Vagina (tissue), 2 donors: ENCODE results near the gene SUPT3H. TPM values are rescaled to one million over a fixed set of nuclear protein-coding genes. Genes with fewer than 3 reads are reported as not detected.

Experiments used
- DNase-seq, 2 donors: peaks; one replicate each; pipeline ENCODE4 v3.0.0-alpha.2; 2017; ENCODE audit errors: extremely low spot score in 2 of 2
- H3K27ac ChIP-seq: fragments of 200-600 bp; sonication (generic); one replicate; pipeline ENCODE4 v1.5.1; 2019
- H3K27me3 ChIP-seq: fragments of 200-600 bp; sonication (generic); one replicate; pipeline ENCODE4 v1.5.1; 2019
- H3K36me3 ChIP-seq, 2 donors: fragments of 200-600 bp; sonication (generic); one replicate each; pipeline ENCODE4 v1.5.1; 2017 to 2019
- H3K4me1 ChIP-seq: fragments of 200-600 bp; sonication (generic); one replicate; pipeline ENCODE4 v1.5.1; 2019
- H3K4me3 ChIP-seq, 2 donors: fragments of 200-600 bp; sonication (generic); 1 replicate in 1 of 2; 2 replicates in 1 of 2; pipeline ENCODE4 v1.5.1; 2016 to 2019
- H3K9me3 ChIP-seq: fragments of 200-600 bp; sonication (generic); one replicate; pipeline ENCODE4 v1.5.1; 2019
- POLR2A ChIP-seq, 2 donors: fragments of 450-650 bp; IDR thresholded peaks; one replicate each; pipeline ENCODE4 v1.6.1; 2017; ENCODE audit warnings: antibody characterized with exemption in 2 of 2, mild to moderate bottlenecking in 2 of 2, moderate library complexity in 2 of 2
- POLR2AphosphoS5 ChIP-seq, 2 donors: sonication (generic); formaldehyde crosslinking; IDR thresholded peaks; one replicate each; pipeline ENCODE4 v1.9.0; 2017; ENCODE audit warnings: antibody characterized with exemption in 2 of 2, mild to moderate bottlenecking in 2 of 2, low read depth in 1 of 2; ENCODE audit not compliant: insufficient read depth in 1 of 2
- intact Hi-C: fragments of 100-400 bp; cut with DNase I; formaldehyde crosslinking; loops from one replicate; pipeline ENCODE4 v1.15.1; 2023
- total RNA-seq: library from RNA; depleted of rRNA; stranded (reverse); fragments of >200 nt; gene quantifications from one replicate; pipeline ENCODE4 v1.2.3, GENCODE V29; 2016
- TF ChIP-seq, protein P1 (sequence below), 3 experiments: fragments of 450-650 bp in 2 of 3; fragments of 200-600 bp in 1 of 3; sonication (generic) in 1 of 3; IDR thresholded peaks; one replicate each; pipeline ENCODE4 v1.5.1; 2017 to 2019; ENCODE audit warnings: antibody characterized with exemption in 3 of 3, mild to moderate bottlenecking in 2 of 3, moderate library complexity in 2 of 3

The SUPT3H gene
- total RNA-seq, 1 donor from 2014 or later = 4.2 TPM

DNA sequence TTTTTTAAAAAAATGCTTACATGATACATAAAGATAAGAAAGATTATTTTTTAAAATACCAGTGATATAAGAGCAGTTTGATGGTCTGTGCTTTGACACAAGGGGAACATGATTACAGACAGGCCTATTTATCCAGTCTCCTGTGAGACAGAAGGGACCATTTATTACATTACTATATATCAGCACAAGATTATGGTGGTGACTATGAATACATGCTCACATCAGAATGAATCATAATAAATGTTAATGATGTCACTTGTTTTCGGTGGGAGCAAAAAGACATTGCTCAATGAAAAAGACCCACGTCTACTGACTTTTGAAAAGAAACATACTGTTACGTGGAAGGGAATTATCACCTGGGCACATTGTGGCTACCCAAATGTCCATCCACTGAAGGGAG lies 535.1 kb downstream of the SUPT3H start:
- Histone ChIP-seq H3K4me3 (no peak overlapping the region), H3K4me1 (no peaks in the 10 kb centered on the region), H3K36me3 (no peaks in the 10 kb centered on the region), H3K27me3 (no peaks in the 10 kb centered on the region), H3K27ac (no peak overlapping the region), H3K9me3 (no peaks in the 10 kb centered on the region)
- TF ChIP-seq POLR2A (IDR thresholded peaks at IDR 0.05) (no peak), POLR2AphosphoS5 (IDR thresholded peaks at IDR 0.05; ENCODE audit: insufficient read depth in 1 of 2, low read depth in 1 of 2) (no peak)
- TF ChIP-seq, protein P1, sequence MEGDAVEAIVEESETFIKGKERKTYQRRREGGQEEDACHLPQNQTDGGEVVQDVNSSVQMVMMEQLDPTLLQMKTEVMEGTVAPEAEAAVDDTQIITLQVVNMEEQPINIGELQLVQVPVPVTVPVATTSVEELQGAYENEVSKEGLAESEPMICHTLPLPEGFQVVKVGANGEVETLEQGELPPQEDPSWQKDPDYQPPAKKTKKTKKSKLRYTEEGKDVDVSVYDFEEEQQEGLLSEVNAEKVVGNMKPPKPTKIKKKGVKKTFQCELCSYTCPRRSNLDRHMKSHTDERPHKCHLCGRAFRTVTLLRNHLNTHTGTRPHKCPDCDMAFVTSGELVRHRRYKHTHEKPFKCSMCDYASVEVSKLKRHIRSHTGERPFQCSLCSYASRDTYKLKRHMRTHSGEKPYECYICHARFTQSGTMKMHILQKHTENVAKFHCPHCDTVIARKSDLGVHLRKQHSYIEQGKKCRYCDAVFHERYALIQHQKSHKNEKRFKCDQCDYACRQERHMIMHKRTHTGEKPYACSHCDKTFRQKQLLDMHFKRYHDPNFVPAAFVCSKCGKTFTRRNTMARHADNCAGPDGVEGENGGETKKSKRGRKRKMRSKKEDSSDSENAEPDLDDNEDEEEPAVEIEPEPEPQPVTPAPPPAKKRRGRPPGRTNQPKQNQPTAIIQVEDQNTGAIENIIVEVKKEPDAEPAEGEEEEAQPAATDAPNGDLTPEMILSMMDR (IDR thresholded peaks at IDR 0.05) = no peak
- intact Hi-C loops = no loop called here
- DNase-seq = no peak

DNA sequence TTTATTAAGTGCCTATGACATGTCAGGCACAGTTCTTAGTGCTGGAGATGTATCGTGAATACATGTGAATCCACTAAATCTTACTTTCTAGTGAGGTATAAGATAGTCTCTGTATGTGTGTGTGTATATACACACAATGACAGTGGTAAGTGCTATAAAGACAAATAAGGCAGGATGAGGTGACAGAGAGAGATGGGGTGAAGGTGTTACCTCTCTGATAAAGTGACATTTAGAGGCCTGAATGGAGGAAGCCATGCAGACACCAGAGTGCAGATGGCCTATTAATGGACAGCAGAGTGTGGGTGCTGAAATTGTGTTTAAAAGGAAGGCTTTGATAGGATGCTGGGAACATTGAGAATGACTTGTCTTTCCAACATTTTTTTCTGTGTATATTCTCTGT lies 535.9 kb downstream of the SUPT3H start:
- no peak for TF ChIP-seq POLR2AphosphoS5 (IDR thresholded peaks at IDR 0.05; ENCODE audit: insufficient read depth in 1 of 2, low read depth in 1 of 2)
- no peak for TF ChIP-seq POLR2A (IDR thresholded peaks at IDR 0.05)
- TF ChIP-seq, protein P1 (IDR thresholded peaks at IDR 0.05) = no peak
- Histone ChIP-seq H3K9me3 (no peaks in the 10 kb centered on the region), H3K27me3 (no peaks in the 10 kb centered on the region), H3K4me3 (no peak overlapping the region), H3K36me3 (no peaks in the 10 kb centered on the region), H3K4me1 (no peaks in the 10 kb centered on the region), H3K27ac (no peak overlapping the region)
- intact Hi-C loops = no loop called here
- DNase-seq = no peak

DNA sequence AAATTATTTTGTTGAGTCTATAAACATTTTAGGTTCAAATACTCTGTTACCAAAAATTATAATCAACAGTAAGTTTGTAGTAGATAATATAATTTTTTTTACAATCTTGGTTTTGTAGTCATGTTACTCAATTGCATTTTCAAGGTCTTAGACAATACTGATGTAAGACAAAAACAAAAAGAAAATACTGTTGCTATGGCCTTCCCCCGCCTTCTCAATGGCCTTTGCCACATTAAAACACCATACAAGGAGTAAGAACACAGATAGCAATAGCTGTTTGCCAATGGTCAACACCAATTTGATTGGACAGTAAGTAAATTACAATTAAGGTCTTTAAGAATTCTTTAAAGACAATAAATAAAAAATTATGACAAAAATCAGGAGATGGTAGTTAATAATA lies 540.0 kb downstream of the SUPT3H start:
- Histone ChIP-seq H3K36me3 (no peaks in the 10 kb centered on the region), H3K4me1 (no peaks in the 10 kb centered on the region), H3K27me3 (no peaks in the 10 kb centered on the region), H3K9me3 (no peaks in the 10 kb centered on the region), H3K4me3 (no peak overlapping the region), H3K27ac (no peak overlapping the region)
- no peak for TF ChIP-seq POLR2AphosphoS5 (IDR thresholded peaks at IDR 0.05; ENCODE audit: insufficient read depth in 1 of 2, low read depth in 1 of 2)
- DNase-seq = no peak
- intact Hi-C loops = no loop called here

DNA sequence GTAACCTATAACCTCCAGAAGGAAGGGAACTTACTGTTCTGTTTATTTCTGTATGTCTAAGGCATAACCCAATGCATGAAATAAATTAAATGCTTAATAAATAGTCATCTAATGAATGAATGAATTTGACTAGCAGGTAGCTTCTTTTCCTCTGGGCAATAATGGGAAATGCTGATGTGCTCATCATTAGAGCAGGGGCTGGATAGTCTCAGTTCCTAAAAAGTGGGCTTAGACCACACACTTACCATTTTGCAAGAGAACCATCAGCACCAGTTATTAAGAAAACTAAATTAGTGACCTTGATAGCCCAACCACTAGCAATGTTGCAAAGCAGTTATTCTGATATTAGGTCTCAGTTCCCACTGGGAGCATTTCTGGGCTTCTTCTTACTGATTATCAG lies 540.5 kb downstream of the SUPT3H start:
- H3K4me3 ChIP-seq = no peak overlapping the region
- no peak for DNase-seq
- TF ChIP-seq POLR2AphosphoS5 (IDR thresholded peaks at IDR 0.05; ENCODE audit: insufficient read depth in 1 of 2, low read depth in 1 of 2) = no peak
- TF ChIP-seq, protein P1 (IDR thresholded peaks at IDR 0.05) = no peak
- TF ChIP-seq POLR2A (IDR thresholded peaks at IDR 0.05) = no peak
- no peaks in the 10 kb centered on the region for H3K4me1 ChIP-seq
- H3K27me3 ChIP-seq = no peaks in the 10 kb centered on the region
- H3K27ac ChIP-seq = no peak overlapping the region
- H3K36me3 ChIP-seq = no peaks in the 10 kb centered on the region
- intact Hi-C loops = no loop called here
- no peaks in the 10 kb centered on the region for H3K9me3 ChIP-seq

DNA sequence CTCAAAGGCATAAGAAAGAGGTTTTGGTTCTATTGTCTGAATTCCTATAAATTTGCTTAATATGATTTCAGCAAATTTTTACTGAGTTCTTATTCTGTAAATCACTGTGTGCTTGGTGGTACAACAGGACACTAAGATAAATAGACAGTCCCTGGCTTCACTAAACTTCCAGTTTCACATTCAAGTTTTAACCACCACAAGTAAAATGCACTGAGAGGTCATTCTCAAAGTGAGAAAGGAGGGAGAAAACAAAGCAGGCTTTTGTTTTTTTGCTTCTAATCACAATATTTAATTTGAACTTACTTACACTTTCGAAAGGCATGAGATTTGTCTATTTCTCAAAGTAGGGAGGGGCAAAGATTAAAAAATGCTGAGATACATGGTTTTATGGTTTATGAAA lies 544.5 kb downstream of the SUPT3H start:
- no peak for DNase-seq
- intact Hi-C loops = no loop called here
- Histone ChIP-seq H3K4me1 (no peaks in the 10 kb centered on the region), H3K36me3 (no peaks in the 10 kb centered on the region), H3K4me3 (no peak overlapping the region), H3K9me3 (no peaks in the 10 kb centered on the region), H3K27me3 (no peaks in the 10 kb centered on the region), H3K27ac (no peak overlapping the region)
- TF ChIP-seq POLR2AphosphoS5 (IDR thresholded peaks at IDR 0.05; ENCODE audit: insufficient read depth in 1 of 2, low read depth in 1 of 2) (no peak), POLR2A (IDR thresholded peaks at IDR 0.05) (no peak)
- TF ChIP-seq, protein P1 (IDR thresholded peaks at IDR 0.05) = no peak
